ENCODE data around the gene HECW1. TPM values are rescaled to one million over a fixed set of nuclear protein-coding genes. Genes with fewer than 3 reads are reported as not detected.

Gene HECW1
- total and polyA plus RNA-seq, 2 donors (not counting 1 experiment from before 2014, with no cell fraction given), result not detected

DNA sequence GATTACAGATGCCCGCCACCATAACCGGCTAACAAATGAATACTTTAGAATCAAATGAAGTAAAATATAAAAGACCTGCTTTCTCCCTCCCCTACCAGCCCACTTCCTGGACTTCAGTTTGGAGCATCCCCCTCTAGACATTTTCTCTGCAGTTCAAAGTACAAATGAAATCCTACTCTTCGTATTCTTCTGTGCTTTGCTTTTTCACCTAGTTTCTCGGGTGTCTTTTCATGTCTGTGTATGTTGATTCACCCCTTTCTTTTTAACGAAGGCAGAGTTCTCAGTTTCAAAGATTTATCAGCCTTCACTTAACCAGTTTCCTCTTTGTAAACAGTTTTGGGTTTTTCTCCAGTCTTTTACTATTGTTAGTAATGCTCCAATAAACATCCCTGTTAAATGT is 324.6 kb downstream of the HECW1 start:
- H4K20me1 ChIP-seq (ENCODE audit: control insufficient read depth, insufficient read depth, low read length, poor library complexity, severe bottlenecking), result no peaks in the 10 kb centered on the region
- no peak overlapping the region for H3K27ac Mint-ChIP-seq
- TF ChIP-seq EZH2 (IDR thresholded peaks at IDR 0.05; ENCODE audit: borderline replicate concordance, insufficient read depth, low read depth, low read length, poor library complexity, severe bottlenecking), result no peak
- TF ChIP-seq, protein P1, sequence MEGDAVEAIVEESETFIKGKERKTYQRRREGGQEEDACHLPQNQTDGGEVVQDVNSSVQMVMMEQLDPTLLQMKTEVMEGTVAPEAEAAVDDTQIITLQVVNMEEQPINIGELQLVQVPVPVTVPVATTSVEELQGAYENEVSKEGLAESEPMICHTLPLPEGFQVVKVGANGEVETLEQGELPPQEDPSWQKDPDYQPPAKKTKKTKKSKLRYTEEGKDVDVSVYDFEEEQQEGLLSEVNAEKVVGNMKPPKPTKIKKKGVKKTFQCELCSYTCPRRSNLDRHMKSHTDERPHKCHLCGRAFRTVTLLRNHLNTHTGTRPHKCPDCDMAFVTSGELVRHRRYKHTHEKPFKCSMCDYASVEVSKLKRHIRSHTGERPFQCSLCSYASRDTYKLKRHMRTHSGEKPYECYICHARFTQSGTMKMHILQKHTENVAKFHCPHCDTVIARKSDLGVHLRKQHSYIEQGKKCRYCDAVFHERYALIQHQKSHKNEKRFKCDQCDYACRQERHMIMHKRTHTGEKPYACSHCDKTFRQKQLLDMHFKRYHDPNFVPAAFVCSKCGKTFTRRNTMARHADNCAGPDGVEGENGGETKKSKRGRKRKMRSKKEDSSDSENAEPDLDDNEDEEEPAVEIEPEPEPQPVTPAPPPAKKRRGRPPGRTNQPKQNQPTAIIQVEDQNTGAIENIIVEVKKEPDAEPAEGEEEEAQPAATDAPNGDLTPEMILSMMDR (IDR thresholded peaks at IDR 0.05), result no peak
- ATAC-seq (ENCODE audit: low read depth) (no peak), DNase-seq (no peak)
- H3K27me3 Mint-ChIP-seq, result peaks cover 15% of the 10 kb centered on the region
- H3K9me3 ChIP-seq (ENCODE audit: control extremely low read depth in 1 of 3, control insufficient read depth in 2 of 3, insufficient read depth in 1 of 3, low read length in 2 of 3), result no peaks in the 10 kb centered on the region
- ChIA-PET CTCF (no interaction called here), POLR2A (no interaction called here)
- no peaks in the 10 kb centered on the region for H3K36me3 ChIP-seq (replicated peaks in 1 of 2; ENCODE audit: control extremely low read depth in 1 of 2, control insufficient read depth in 1 of 2, extremely low read depth in 1 of 2, insufficient read depth in 2 of 2, low read length in 1 of 2)
- H3K4me1 Mint-ChIP-seq, result no peaks in the 10 kb centered on the region
- no peaks in the 10 kb centered on the region for H3K4me1 ChIP-seq (ENCODE audit: control insufficient read depth in 2 of 2, insufficient read depth in 2 of 2, low read length in 2 of 2)
- H3K4me2 ChIP-seq (replicated peaks; ENCODE audit: low read depth, low read length, poor library complexity, severe bottlenecking), result no peak overlapping the region
- H3K9ac ChIP-seq (ENCODE audit: low read length), result no peak overlapping the region
- H3K27me3 ChIP-seq (replicated peaks in 1 of 4; ENCODE audit: control extremely low read depth in 1 of 4, control insufficient read depth in 3 of 4, insufficient read depth in 4 of 4, low read length in 3 of 4), result peaks cover 0 to 4% (median 0%) of the 10 kb centered on the region in 4 experiments
- no peak overlapping the region for H3K4me3 ChIP-seq (ENCODE audit: control extremely low read depth in 1 of 5, extremely low read depth in 1 of 5, insufficient read depth in 1 of 5, low read depth in 2 of 5, low read length in 4 of 5)
- no peak overlapping the region for H3K4me3 Mint-ChIP-seq
- no peaks in the 10 kb centered on the region for H3K9me3 Mint-ChIP-seq (ENCODE audit: insufficient read depth)
- no CpG with 5 or more reads among the region's 5 CpGs for WGBS (ENCODE audit: insufficient coverage)
- no peak overlapping the region for H2AFZ ChIP-seq (ENCODE audit: insufficient read depth, low read depth, low read length, poor library complexity, severe bottlenecking)
- intact Hi-C loops (cut with micrococcal nuclease), result no loop called here
- H3K27ac ChIP-seq (ENCODE audit: low read length in 2 of 2), result no peak overlapping the region
- no peaks in the 10 kb centered on the region for H3K79me2 ChIP-seq (ENCODE audit: control insufficient read depth, insufficient read depth, low read length)

DNA sequence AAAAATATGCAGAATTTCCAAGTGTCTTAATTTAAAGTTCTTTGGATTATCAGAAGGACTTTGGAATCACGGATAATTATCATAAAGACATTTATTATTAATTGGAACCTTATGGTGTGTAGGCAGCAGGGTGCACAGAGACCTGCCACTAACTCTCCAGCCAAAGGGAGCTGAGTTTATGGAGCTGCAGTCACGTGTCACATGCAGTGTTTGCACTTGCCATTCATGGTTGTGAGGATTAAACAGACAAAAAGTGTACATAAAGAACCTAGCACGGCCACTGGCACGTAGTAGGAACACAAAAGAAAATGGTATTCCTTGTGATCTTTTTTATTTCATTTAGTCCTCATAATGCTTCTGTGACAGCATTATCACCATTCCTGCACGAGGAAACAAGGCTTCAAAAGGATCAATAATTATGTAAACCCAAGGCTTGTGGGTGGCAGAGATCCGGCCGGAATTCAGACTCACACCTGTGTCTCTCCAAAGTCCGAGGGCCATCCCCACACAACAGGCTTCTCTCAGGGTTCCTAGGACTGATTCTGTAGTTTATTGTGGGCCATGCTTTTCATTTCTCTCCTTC is 326.5 kb downstream of the HECW1 start:
- Histone ChIP-seq H4K20me1 (ENCODE audit: control insufficient read depth, insufficient read depth, low read length, poor library complexity, severe bottlenecking) (no peaks in the 10 kb centered on the region), H3K4me1 (ENCODE audit: control insufficient read depth in 2 of 2, insufficient read depth in 2 of 2, low read length in 2 of 2) (no peaks in the 10 kb centered on the region), H3K27me3 (replicated peaks in 1 of 4; ENCODE audit: control extremely low read depth in 1 of 4, control insufficient read depth in 3 of 4, insufficient read depth in 4 of 4, low read length in 3 of 4) (peaks cover 0 to 4% (median 0%) of the 10 kb centered on the region in 4 experiments), H3K4me3 (ENCODE audit: control extremely low read depth in 1 of 5, extremely low read depth in 1 of 5, insufficient read depth in 1 of 5, low read depth in 2 of 5, low read length in 4 of 5) (no peak overlapping the region), H3K4me2 (replicated peaks; ENCODE audit: low read depth, low read length, poor library complexity, severe bottlenecking) (no peak overlapping the region), H3K79me2 (ENCODE audit: control insufficient read depth, insufficient read depth, low read length) (no peaks in the 10 kb centered on the region), H3K27ac (ENCODE audit: low read length in 2 of 2) (no peak overlapping the region), H3K9ac (ENCODE audit: low read length) (no peak overlapping the region), H3K9me3 (ENCODE audit: control extremely low read depth in 1 of 3, control insufficient read depth in 2 of 3, insufficient read depth in 1 of 3, low read length in 2 of 3) (no peaks in the 10 kb centered on the region), H2AFZ (ENCODE audit: insufficient read depth, low read depth, low read length, poor library complexity, severe bottlenecking) (no peak overlapping the region), H3K36me3 (replicated peaks in 1 of 2; ENCODE audit: control extremely low read depth in 1 of 2, control insufficient read depth in 1 of 2, extremely low read depth in 1 of 2, insufficient read depth in 2 of 2, low read length in 1 of 2) (no peaks in the 10 kb centered on the region)
- no peak overlapping the region for H3K27ac Mint-ChIP-seq
- H3K4me3 Mint-ChIP-seq, result no peak overlapping the region
- WGBS (ENCODE audit: insufficient coverage), result 53% methylated on average over 2 of the region's 8 CpGs
- intact Hi-C loops (cut with micrococcal nuclease), result no loop called here
- ATAC-seq (ENCODE audit: low read depth), result no peak
- H3K27me3 Mint-ChIP-seq, result peaks cover 20% of the 10 kb centered on the region
- H3K4me1 Mint-ChIP-seq, result no peaks in the 10 kb centered on the region
- H3K9me3 Mint-ChIP-seq (ENCODE audit: insufficient read depth), result no peaks in the 10 kb centered on the region
- ChIA-PET CTCF (interaction anchor here (0.9 to 2.3 kb wide), 7 partner anchors 8 to 397 kb away, joined by 3 to 13 read pairs (median 5); no protein-coding TSS in a partner anchor), POLR2A (no interaction called here)
- DNase-seq, result no peak
- TF ChIP-seq, protein P1 (IDR thresholded peaks at IDR 0.05), result no peak

Measured in B cell (primary cell).